ENCODE measurements around the gene DMD.

DMD gene

GRCh38 chrX:31909850-31910572, 1301.3 kb downstream of the DMD start:
- Histone ChIP-seq H3K9ac (ENCODE audit: low read depth, low read length) (no peak overlapping the region), H3K36me3 (ENCODE audit: insufficient read depth, low read length) (no peaks in the 10 kb centered on the region), H3K27me3 (ENCODE audit: insufficient read depth, low read length, poor library complexity) (no peaks in the 10 kb centered on the region), H3K4me3 (ENCODE audit: low read depth in 1 of 2, low read length in 2 of 2) (no peak overlapping the region), H3K27ac (ENCODE audit: low read length) (no peak overlapping the region), H4K20me1 (ENCODE audit: insufficient read depth, low read length) (no peaks in the 10 kb centered on the region), H3K9me3 (ENCODE audit: insufficient read depth, low read length, severe bottlenecking) (no peaks in the 10 kb centered on the region), H3K4me2 (ENCODE audit: insufficient read depth, low read length) (no peak overlapping the region), H3K4me1 (ENCODE audit: insufficient read depth, low read length) (no peaks in the 10 kb centered on the region), H2AFZ (ENCODE audit: low read depth, low read length) (no peak overlapping the region), H3K79me2 (ENCODE audit: insufficient read depth, low read length) (no peaks in the 10 kb centered on the region)
- ATAC-seq (ENCODE audit: insufficient read depth, low read depth) (no peak), DNase-seq (no peak)
- TF ChIP-seq EZH2 (IDR thresholded peaks at IDR 0.05; ENCODE audit: borderline replicate concordance, low read depth, low read length, severe bottlenecking): no peak

GRCh38 chrX:31894152-31894551, 1317.2 kb downstream of the DMD start:
- H3K4me2 ChIP-seq (ENCODE audit: insufficient read depth, low read length): no peak overlapping the region
- no peak overlapping the region for H2AFZ ChIP-seq (ENCODE audit: low read depth, low read length)

GRCh38 chrX:31893525-31893924, 1317.8 kb downstream of the DMD start:
- H3K36me3 ChIP-seq (ENCODE audit: insufficient read depth, low read length): no peaks in the 10 kb centered on the region
- H2AFZ ChIP-seq (ENCODE audit: low read depth, low read length): no peak overlapping the region
- TF ChIP-seq CTCF (IDR thresholded peaks at IDR 0.05; ENCODE audit: borderline replicate concordance, extremely low read depth, low read length, poor library complexity, severe bottlenecking): no peak
- TF ChIP-seq EZH2 (IDR thresholded peaks at IDR 0.05; ENCODE audit: borderline replicate concordance, low read depth, low read length, severe bottlenecking): no peak
- no peaks in the 10 kb centered on the region for H3K79me2 ChIP-seq (ENCODE audit: insufficient read depth, low read length)
- H3K4me1 ChIP-seq (ENCODE audit: insufficient read depth, low read length): no peaks in the 10 kb centered on the region
- no peaks in the 10 kb centered on the region for H4K20me1 ChIP-seq (ENCODE audit: insufficient read depth, low read length)
- no peaks in the 10 kb centered on the region for H3K9me3 ChIP-seq (ENCODE audit: insufficient read depth, low read length, severe bottlenecking)
- no peak overlapping the region for H3K9ac ChIP-seq (ENCODE audit: low read depth, low read length)
- H3K4me3 ChIP-seq (ENCODE audit: low read depth in 1 of 2, low read length in 2 of 2): no peak overlapping the region
- H3K4me2 ChIP-seq (ENCODE audit: insufficient read depth, low read length): no peak overlapping the region
- ATAC-seq (ENCODE audit: insufficient read depth, low read depth) (no peak), DNase-seq (no peak)
- no peak overlapping the region for H3K27ac ChIP-seq (ENCODE audit: low read length)
- no peaks in the 10 kb centered on the region for H3K27me3 ChIP-seq (ENCODE audit: insufficient read depth, low read length, poor library complexity)

More at GRCh38 chrX:31894152-31894551, 1317.2 kb downstream of the DMD start:
- no peak overlapping the region for H3K4me3 ChIP-seq (ENCODE audit: low read depth in 1 of 2, low read length in 2 of 2)
- no peaks in the 10 kb centered on the region for H3K27me3 ChIP-seq (ENCODE audit: insufficient read depth, low read length, poor library complexity)
- H3K9me3 ChIP-seq (ENCODE audit: insufficient read depth, low read length, severe bottlenecking): no peaks in the 10 kb centered on the region
- TF ChIP-seq EZH2 (IDR thresholded peaks at IDR 0.05; ENCODE audit: borderline replicate concordance, low read depth, low read length, severe bottlenecking): no peak
- no peak for TF ChIP-seq CTCF (IDR thresholded peaks at IDR 0.05; ENCODE audit: borderline replicate concordance, extremely low read depth, low read length, poor library complexity, severe bottlenecking)
- H3K36me3 ChIP-seq (ENCODE audit: insufficient read depth, low read length): no peaks in the 10 kb centered on the region
- no peak overlapping the region for H3K9ac ChIP-seq (ENCODE audit: low read depth, low read length)
- no peaks in the 10 kb centered on the region for H3K4me1 ChIP-seq (ENCODE audit: insufficient read depth, low read length)
- H3K79me2 ChIP-seq (ENCODE audit: insufficient read depth, low read length): no peaks in the 10 kb centered on the region
- no peak overlapping the region for H3K27ac ChIP-seq (ENCODE audit: low read length)
- DNase-seq (no peak), ATAC-seq (ENCODE audit: insufficient read depth, low read depth) (no peak)
- H4K20me1 ChIP-seq (ENCODE audit: insufficient read depth, low read length): no peaks in the 10 kb centered on the region

GRCh38 chrX:31889088-31889487, 1322.3 kb downstream of the DMD start:
- H3K9ac ChIP-seq (ENCODE audit: low read depth, low read length): no peak overlapping the region
- no peaks in the 10 kb centered on the region for H3K4me1 ChIP-seq (ENCODE audit: insufficient read depth, low read length)
- ATAC-seq (ENCODE audit: insufficient read depth, low read depth) (no peak), DNase-seq (no peak)
- no peak overlapping the region for H2AFZ ChIP-seq (ENCODE audit: low read depth, low read length)
- no peaks in the 10 kb centered on the region for H3K79me2 ChIP-seq (ENCODE audit: insufficient read depth, low read length)
- H3K27me3 ChIP-seq (ENCODE audit: insufficient read depth, low read length, poor library complexity): no peaks in the 10 kb centered on the region
- H3K4me2 ChIP-seq (ENCODE audit: insufficient read depth, low read length): no peak overlapping the region
- no peak overlapping the region for H3K4me3 ChIP-seq (ENCODE audit: low read depth in 1 of 2, low read length in 2 of 2)
- no peaks in the 10 kb centered on the region for H3K36me3 ChIP-seq (ENCODE audit: insufficient read depth, low read length)
- no peaks in the 10 kb centered on the region for H4K20me1 ChIP-seq (ENCODE audit: insufficient read depth, low read length)
- no peaks in the 10 kb centered on the region for H3K9me3 ChIP-seq (ENCODE audit: insufficient read depth, low read length, severe bottlenecking)
- H3K27ac ChIP-seq (ENCODE audit: low read length): no peak overlapping the region
- TF ChIP-seq EZH2 (IDR thresholded peaks at IDR 0.05; ENCODE audit: borderline replicate concordance, low read depth, low read length, severe bottlenecking): no peak
- TF ChIP-seq CTCF (IDR thresholded peaks at IDR 0.05; ENCODE audit: borderline replicate concordance, extremely low read depth, low read length, poor library complexity, severe bottlenecking): no peak

Data from DND-41 (cell line).